Panc1 (cell line): ENCODE measurements around the gene STARD13. TPM values are rescaled to one million over a fixed set of nuclear protein-coding genes. Genes with fewer than 3 reads are reported as not detected.

ENCODE experiments used
- ATAC-seq: fragments of 200-7000 bp; cut with Tn5 transposase; 2 replicates; pipeline ENCODE4 v1.9.1; 2020; ENCODE audit warnings: mild to moderate bottlenecking, moderate library complexity
- BruUV-seq: library from RNA; stranded (reverse); fragments of 400-500 nt; replicated peaks from 2 replicates; lab custom pipeline; 2021; lab: Mats Ljungman, UMichigan
- CTCF ChIA-PET: fragments of 300-600 bp; sonication (Branson Sonifier 250); formaldehyde crosslinking; loops from one replicate; lab custom pipeline; 2022; ENCODE audit warnings: antibody characterized with exemption; lab: Charles Lee
- POLR2A ChIA-PET: fragments of 300-600 bp; sonication (Branson Sonifier 250); formaldehyde crosslinking; loops from one replicate; lab custom pipeline; 2022; ENCODE audit warnings: antibody characterized with exemption; lab: Charles Lee
- DNase-seq: peaks from one replicate; pipeline ENCODE4 v3.0.0-alpha.2; 2010; ENCODE audit warnings: low read depth, low spot score
- H3K27ac ChIP-seq: 2 replicates; pipeline ENCODE4 v1.5.1; 2011; ENCODE audit warnings: mild to moderate bottlenecking, low read length, inconsistent platforms
- H3K27me3 ChIP-seq: fragments of 200-500 bp; sonication (Bioruptor generic); 2 replicates; pipeline ENCODE4 v1.6.0; 2014; ENCODE audit warnings: low read length, inconsistent platforms; ENCODE audit not compliant: control insufficient read depth, insufficient read depth
- H3K36me3 ChIP-seq: fragments of 200-500 bp; sonication (Bioruptor generic); 2 replicates; pipeline ENCODE4 v1.5.1; 2014; ENCODE audit warnings: inconsistent platforms, mild to moderate bottlenecking, low read length, moderate library complexity; ENCODE audit not compliant: control insufficient read depth, insufficient read depth
- H3K4me1 ChIP-seq: 2 replicates; pipeline ENCODE4 v1.5.1; 2011; ENCODE audit warnings: inconsistent platforms, mild to moderate bottlenecking, low read length, moderate library complexity; ENCODE audit not compliant: control insufficient read depth, insufficient read depth
- H3K4me3 ChIP-seq, 2 experiments: 2 replicates each; pipeline ENCODE4 v1.5.1; 2011 to 2012; ENCODE audit warnings: low read depth in 2 of 2, low read length in 2 of 2, mild to moderate bottlenecking in 2 of 2, inconsistent platforms in 1 of 2, moderate library complexity in 1 of 2
- H3K9me3 ChIP-seq: fragments of 200-500 bp; sonication (Bioruptor generic); 2 replicates; pipeline ENCODE4 v1.5.1; 2014; ENCODE audit warnings: low read depth, mild to moderate bottlenecking, inconsistent platforms, low read length, moderate library complexity; ENCODE audit not compliant: control insufficient read depth, insufficient read depth
- POLR2AphosphoS5 ChIP-seq: IDR thresholded peaks from 2 replicates; pipeline ENCODE4 v1.6.1; 2012; ENCODE audit warnings: mild to moderate bottlenecking, low read depth, low read length, moderate library complexity
- REST ChIP-seq, 2 experiments: IDR thresholded peaks; 2 replicates each; pipeline ENCODE4 v1.6.1; 2011 to 2012; ENCODE audit warnings: low read depth in 2 of 2, control low read depth in 1 of 2, low read length in 1 of 2, mild to moderate bottlenecking in 1 of 2, moderate library complexity in 1 of 2; ENCODE audit not compliant: insufficient read depth in 1 of 2
- SIN3A ChIP-seq: IDR thresholded peaks from 2 replicates; pipeline ENCODE4 v1.6.1; 2012; ENCODE audit warnings: low read depth, mild to moderate bottlenecking, low read length, moderate library complexity, borderline replicate concordance; ENCODE audit not compliant: insufficient read depth
- TCF7L2 ChIP-seq: IDR thresholded peaks from 2 replicates; pipeline ENCODE4 v1.6.1; 2011; ENCODE audit warnings: mild to moderate bottlenecking, low read depth, low read length, inconsistent platforms
- in situ Hi-C: cut with HindIII; loops from 2 replicates; pipeline ENCODE4 v1.10.0; 2016; ENCODE audit warnings: low sequenced_read_pairs, low pct_unique_long_range_greater_than_20kb
- intact Hi-C: fragments of 100-400 bp; cut with micrococcal nuclease; formaldehyde crosslinking; loops from one replicate; pipeline ENCODE4 v1.10.0; 2022; ENCODE audit not compliant: unreplicated experiment
- total RNA-seq: library from RNA; stranded (reverse); gene quantifications from one replicate; pipeline ENCODE4 v1.2.1, GENCODE V29; 2021; ENCODE audit not compliant: unreplicated experiment
- TF ChIP-seq, protein P1 (sequence below): fragments of 450-650 bp; IDR thresholded peaks from 2 replicates; pipeline ENCODE4 v1.5.1; 2017; ENCODE audit warnings: mild to moderate bottlenecking

STARD13 gene
- total RNA-seq, 1 experiment from 2014 or later: 6.5 TPM

GRCh38 chr13:33087790-33088189 is 197.8 kb downstream of the STARD13 start:
- Histone ChIP-seq H3K27me3 (no peaks in the 10 kb centered on the region), H3K4me3 (no peak overlapping the region), H3K27ac (no peak overlapping the region), H3K4me1 (no peaks in the 10 kb centered on the region), H3K9me3 (no peaks in the 10 kb centered on the region), H3K36me3 (no peaks in the 10 kb centered on the region)
- in situ Hi-C loops: no loop called here
- ChIA-PET CTCF (no interaction called here), POLR2A (no interaction called here)
- no peak for ATAC-seq
- no peak for TF ChIP-seq REST (IDR thresholded peaks at IDR 0.05; ENCODE audit: insufficient read depth in 1 of 2, low read depth in 2 of 2, low read length in 1 of 2)
- TF ChIP-seq, protein P1, sequence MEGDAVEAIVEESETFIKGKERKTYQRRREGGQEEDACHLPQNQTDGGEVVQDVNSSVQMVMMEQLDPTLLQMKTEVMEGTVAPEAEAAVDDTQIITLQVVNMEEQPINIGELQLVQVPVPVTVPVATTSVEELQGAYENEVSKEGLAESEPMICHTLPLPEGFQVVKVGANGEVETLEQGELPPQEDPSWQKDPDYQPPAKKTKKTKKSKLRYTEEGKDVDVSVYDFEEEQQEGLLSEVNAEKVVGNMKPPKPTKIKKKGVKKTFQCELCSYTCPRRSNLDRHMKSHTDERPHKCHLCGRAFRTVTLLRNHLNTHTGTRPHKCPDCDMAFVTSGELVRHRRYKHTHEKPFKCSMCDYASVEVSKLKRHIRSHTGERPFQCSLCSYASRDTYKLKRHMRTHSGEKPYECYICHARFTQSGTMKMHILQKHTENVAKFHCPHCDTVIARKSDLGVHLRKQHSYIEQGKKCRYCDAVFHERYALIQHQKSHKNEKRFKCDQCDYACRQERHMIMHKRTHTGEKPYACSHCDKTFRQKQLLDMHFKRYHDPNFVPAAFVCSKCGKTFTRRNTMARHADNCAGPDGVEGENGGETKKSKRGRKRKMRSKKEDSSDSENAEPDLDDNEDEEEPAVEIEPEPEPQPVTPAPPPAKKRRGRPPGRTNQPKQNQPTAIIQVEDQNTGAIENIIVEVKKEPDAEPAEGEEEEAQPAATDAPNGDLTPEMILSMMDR: no peak
- TF ChIP-seq TCF7L2: no peak
- TF ChIP-seq SIN3A: no peak
- no peak for TF ChIP-seq POLR2AphosphoS5
- BruUV-seq: no TSS peak
- intact Hi-C loops: no loop called here
- no peak for DNase-seq

- intact Hi-C loops: no loop called here
- POLR2A ChIA-PET: no interaction called here
- H3K27ac ChIP-seq: no peak overlapping the region
Observed at GRCh38 chr13:33087091-33087490, 198.5 kb downstream of the STARD13 start.

More at GRCh38 chr13:33087091-33087490, 198.5 kb downstream of the STARD13 start:
- H3K36me3 ChIP-seq: no peaks in the 10 kb centered on the region
- in situ Hi-C loops: no loop called here
- ATAC-seq (no peak), DNase-seq (no peak)
- TF ChIP-seq POLR2AphosphoS5: no peak
- TF ChIP-seq TCF7L2: no peak
- no peak for TF ChIP-seq SIN3A
- TF ChIP-seq, protein P1: no peak
- TF ChIP-seq REST (IDR thresholded peaks at IDR 0.05; ENCODE audit: insufficient read depth in 1 of 2, low read depth in 2 of 2, low read length in 1 of 2): no peak
- no peak overlapping the region for H3K4me3 ChIP-seq
- no TSS peak for BruUV-seq
- no peaks in the 10 kb centered on the region for H3K9me3 ChIP-seq
- CTCF ChIA-PET: no interaction called here
- no peaks in the 10 kb centered on the region for H3K4me1 ChIP-seq
- no peaks in the 10 kb centered on the region for H3K27me3 ChIP-seq
